ENCODE measurements around the gene RAB17.
A peak's percentile ranks its signal among the peaks of the same experiment; 100 is the strongest.
"Not testable (repeated sequence)": the region's sequence is repeated elsewhere in the genome, so short reads cannot be mapped to it uniquely, and the experiment has no call there.

The RAB17 gene

GRCh38 chr2:237624565-237624964 is 34.0 kb upstream of the RAB17 start:
- no peak for DNase-seq (ENCODE audit: low spot score)

DNA sequence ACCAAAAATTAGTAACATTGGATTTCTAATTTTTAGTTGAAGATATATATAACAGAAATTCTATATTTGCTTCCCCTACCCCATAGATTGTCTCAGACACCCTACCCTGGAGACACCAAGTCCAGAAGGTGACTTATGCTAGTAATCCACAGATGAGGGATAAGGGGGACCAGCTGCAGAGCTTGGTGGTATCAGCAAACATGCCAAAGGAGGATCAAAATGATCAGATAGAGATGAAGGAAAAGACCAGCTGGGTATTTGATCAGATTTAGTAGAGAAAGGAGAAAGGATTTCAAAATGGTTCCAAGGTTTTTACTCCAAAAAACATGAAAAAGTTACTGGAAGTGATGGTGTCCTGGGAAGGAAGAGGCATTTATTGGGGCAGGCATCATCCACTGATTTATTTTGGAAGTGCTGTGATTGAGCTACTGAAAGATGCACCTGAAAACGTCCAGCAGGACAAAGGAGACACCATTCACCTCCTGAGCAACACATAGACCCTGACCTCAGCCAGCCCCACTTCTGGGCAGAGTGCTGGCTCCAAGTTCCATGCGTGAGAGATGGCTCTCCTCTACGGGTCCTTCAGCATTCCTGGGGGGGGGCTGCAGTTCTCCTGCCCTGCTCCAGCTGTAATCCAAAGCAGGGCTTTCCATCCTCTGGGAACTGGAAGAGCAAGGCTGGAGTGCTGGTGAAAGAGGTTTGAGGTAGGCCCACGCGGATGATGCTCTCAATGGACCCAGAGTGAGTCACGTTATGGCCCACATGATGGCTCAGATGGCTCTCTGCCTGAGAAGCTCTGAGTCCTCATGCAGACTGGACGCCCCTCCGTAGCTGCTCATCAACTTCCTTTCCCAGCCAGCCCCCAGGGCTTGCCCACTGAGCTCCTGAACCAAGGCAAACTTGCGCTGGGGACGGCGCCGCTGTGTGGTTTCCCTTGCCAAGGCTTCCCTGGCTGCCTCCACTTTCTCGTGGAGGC is 33.2 kb upstream of the RAB17 start:
- DNase-seq (ENCODE audit: low spot score), result no peak

DNA sequence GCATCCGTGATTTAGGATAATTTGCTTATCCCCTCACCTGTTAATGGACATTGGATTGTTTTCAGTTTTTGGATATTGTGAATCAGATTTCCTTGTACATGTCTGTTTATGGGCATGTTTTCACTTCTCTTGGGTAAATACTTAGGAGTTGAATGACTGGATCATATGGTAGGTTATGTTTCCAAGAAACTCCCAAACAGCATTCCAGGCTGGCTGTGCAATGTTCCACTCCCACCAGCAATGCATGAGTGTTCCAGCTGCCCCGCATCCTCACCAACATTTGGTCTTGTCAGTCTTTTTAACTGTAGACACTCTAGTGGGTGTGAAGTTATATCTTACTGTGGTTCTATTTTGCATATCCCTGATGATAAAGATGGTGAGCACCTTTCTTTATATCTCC is 27.9 kb upstream of the RAB17 start:
- no peak for DNase-seq (ENCODE audit: low spot score)

GRCh38 chr2:237617587-237617982 is 27.1 kb upstream of the RAB17 start:
- no peak for DNase-seq (ENCODE audit: low spot score)

DNA sequence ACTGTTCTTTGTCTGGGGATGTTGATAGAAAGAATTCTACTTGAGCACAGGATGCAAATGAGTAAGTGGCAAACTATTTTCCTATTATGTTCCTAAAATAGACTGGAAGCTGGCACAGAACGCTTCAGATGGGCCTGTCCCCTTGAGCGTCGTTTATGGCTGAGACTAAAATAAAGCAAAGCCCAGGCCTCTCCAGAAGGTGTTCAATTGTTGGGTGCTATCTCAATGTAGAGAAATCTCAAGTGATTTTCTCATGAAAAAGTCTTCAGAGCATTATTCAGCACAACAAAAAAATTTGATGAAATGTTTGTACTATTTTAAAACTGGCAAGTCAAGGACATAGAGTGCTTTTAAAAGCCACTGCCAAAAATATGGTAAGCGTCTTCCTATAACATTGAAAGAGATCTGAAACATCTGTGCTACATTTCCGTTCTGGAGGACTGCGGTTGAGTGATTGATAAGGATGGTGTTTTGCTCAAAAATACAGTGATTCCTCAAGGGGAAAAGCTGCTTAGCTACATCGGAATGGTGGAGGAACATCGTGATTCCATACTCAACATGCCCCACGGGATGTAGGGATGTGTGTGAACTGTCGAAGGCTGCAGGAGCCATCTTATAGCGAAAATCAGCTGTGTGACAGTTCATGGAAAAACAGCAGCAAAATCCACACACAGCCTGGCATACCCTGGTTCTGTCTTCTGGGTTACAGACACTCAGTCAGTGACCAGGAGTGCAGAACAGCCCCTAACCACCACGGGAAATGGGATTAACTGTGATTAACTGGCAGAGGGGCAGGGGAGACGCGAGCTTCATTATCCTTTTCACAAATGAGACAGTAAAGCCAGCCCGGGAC is 26.4 kb upstream of the RAB17 start:
- no peak for DNase-seq (ENCODE audit: low spot score)

GRCh38 chr2:237616373-237616733 is 25.8 kb upstream of the RAB17 start:
- DNase-seq (ENCODE audit: low spot score), result no peak

DNA sequence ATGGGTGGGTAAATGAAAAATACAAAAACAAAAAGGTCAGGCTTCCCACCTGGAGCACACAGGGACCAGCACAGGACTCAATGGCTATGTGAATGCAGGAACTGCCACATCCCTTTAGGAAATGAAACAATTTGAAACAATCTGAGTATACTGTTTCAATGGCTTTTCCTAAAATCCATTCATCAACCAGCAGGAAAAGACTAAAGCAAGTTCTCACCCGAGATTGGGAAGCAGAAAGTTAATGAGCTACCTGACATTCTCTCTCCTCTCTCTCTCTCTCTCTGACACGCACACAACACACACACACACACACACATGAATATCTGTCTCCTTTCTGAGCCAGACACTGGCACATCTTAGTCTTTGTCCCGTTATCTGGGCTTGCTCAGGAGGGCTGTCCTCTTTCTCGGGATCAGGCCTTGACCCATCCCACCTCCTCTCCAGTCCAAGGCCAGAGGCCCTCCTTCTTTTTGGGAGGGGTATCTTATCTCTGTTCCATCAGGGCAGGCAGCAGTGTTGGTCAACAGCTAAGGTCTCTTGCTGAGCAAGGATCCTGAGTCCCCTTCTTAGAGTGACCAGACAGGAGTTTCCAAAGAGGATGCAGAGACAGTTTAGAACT is 25.2 kb upstream of the RAB17 start:
- no peak for DNase-seq (ENCODE audit: low spot score)

GRCh38 chr2:237614151-237614720 is 23.7 kb upstream of the RAB17 start:
- no peak for DNase-seq (ENCODE audit: low spot score)

GRCh38 chr2:237613679-237614078 is 23.1 kb upstream of the RAB17 start:
- no peak for DNase-seq (ENCODE audit: low spot score)

DNA sequence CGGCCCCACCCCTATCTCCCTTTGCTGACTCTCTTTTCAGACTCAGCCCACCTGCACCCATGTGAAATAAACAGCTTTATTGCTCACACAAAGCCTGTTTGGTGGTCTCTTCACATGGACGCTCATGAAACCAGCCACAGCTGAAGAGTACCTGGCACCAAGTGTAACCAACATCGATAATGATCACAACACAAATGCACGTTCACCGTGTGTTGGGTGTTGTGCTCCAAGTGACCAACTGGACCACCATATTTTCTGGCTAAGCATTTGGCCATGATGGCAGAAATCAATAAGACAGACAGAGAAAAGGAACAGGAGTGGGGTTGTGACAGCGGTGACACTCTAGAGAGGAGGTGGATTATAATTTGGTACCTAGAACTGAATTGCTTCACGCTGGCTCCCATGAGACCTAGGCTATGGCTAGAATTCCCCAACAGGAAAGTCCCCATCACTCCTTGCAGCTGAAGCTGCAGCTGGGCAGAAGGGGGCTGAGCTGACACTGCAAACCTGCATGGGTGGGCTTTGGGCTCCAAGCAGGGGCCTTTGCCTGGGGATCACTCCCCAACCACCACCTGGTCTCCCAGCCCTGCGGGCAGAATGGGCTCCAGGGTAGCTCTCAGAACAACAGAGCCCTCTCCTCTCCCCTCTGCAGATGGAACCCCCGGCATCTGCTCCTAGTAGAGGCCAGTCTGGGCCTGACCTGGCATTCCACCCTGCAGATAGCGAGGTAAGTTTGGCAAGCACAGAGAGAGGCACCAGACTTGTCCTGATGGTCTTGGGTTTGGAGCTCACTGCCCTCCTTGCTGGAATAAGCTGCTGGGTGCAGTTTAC is 22.2 kb upstream of the RAB17 start:
- DNase-seq (ENCODE audit: low spot score), result no peak

DNA sequence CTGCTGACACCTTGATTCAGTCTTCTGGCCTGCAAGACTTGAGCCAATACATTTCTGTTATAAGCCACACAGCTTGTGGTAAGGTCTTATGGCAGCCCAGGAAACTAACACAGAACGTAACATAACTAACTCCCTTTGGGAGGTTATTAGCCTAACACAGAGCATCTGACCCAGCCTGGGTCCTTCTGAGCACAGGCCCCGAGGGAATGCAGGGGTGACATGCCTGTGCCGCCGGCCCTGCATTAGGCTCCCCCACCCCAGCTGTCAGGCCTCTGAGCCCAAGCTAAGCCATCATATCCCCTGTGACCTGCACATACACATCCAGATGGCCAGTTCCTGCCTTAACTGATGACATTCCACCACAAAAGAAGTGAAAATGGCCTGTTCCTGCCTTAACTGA is 16.0 kb upstream of the RAB17 start:
- not testable (repeated sequence) for DNase-seq (ENCODE audit: low spot score)

- no peak for DNase-seq (ENCODE audit: low spot score)
These were observed 14.4 kb upstream of the RAB17 start for GRCh38 chr2:237604960-237605359.

- DNase-seq (ENCODE audit: low spot score), result no peak
These were observed 13.9 kb upstream of the RAB17 start for GRCh38 chr2:237604391-237604790.

GRCh38 chr2:237603718-237604362 is 13.3 kb upstream of the RAB17 start:
- DNase-seq (ENCODE audit: low spot score), result peak; percentile 44

DNA sequence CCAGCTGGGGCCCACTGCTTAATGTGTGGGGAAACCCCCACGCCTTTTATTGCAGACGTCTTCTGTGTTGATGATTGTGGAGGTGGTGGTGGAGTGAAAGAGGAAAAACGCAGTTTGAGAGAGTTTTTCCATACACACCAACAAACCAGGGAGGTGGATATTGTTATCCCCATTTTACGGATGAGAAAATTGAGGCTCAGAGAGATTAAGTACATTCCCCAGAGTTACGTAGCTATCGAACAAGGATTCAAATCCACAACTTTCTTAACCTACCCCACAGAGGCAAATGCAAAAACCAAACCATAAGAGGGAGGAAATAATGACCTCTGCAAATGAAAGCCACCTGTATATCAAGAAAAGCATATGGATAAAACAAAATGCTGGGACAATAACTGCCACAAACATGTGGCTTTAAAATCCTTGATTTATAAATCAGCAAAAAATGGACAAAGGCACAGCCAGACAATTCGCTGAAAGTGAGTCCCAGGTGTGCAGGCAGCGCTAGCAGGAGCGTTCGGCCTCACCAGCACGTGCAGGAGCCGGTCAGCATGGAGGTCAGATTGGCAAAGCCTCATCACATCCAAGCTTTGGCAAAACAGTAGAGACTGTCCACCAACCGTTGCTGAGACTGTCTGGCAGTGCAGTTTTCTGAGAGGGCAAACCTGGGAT is 12.6 kb upstream of the RAB17 start:
- no peak for DNase-seq (ENCODE audit: low spot score)

GRCh38 chr2:237602409-237602808 is 11.9 kb upstream of the RAB17 start:
- no peak for DNase-seq (ENCODE audit: low spot score)

DNA sequence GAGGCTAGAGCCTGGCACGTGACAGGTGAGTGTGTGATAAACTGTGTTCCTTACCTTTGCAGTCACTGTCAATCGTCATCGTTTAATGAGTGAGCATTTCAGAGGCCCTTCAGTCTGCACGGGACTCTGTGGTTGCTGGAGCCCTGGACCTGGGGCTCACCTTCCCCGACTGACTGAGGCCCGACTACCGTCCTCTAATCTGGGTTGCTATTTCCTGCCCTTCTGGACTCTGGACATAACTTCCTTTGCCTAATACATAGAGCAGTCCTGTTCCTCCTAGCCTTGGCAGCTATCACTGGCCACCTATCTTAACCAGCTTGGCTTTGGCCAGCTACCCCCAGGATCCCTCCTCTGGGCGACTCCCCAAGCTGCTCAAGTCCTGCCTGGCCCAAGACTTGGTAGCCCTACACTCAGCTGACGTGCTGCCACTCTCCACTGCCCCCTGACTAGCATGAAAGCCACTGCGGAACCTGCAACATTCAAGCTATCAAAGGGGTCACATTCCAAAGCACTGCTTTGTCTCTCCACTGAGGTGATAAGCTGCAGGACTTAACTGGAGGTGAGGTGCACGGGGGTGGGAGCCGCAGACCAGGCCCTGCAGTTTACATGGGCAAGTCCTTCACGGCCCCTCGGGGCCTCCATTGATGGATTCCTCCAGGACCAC is 11.1 kb upstream of the RAB17 start:
- DNase-seq (ENCODE audit: low spot score), result peak; percentile 57

DNA sequence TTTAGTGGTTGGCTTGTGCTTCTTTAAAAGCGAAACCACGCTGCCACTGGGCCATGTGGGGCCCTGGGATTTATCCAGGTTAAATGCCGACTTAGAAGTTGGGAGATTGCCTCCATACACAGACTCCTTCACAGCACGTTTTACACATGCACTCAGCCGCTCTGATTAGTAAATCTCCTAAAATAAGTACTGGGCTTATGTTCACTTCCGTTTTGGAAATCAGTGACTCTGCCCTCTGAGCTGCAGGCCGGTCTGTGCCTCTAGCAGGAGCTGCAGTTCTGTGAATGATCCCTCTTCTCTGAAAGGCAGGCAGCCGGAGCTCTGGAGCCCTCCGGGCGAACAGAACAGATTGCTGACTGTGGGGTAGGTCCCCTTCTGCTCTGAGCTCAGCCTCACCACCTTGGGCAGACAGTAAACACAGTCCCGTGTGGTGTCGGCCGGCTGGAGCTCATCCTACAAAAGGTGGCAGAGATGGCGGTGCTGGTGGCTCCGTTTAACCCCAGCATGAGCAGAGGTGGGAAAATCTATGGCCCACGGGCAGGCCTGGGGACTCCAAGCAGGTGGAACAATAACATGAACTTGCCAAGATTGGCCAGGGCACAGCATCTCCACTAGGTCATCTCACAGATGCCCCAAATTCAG is 9.8 kb upstream of the RAB17 start:
- DNase-seq (ENCODE audit: low spot score), result no peak

DNA sequence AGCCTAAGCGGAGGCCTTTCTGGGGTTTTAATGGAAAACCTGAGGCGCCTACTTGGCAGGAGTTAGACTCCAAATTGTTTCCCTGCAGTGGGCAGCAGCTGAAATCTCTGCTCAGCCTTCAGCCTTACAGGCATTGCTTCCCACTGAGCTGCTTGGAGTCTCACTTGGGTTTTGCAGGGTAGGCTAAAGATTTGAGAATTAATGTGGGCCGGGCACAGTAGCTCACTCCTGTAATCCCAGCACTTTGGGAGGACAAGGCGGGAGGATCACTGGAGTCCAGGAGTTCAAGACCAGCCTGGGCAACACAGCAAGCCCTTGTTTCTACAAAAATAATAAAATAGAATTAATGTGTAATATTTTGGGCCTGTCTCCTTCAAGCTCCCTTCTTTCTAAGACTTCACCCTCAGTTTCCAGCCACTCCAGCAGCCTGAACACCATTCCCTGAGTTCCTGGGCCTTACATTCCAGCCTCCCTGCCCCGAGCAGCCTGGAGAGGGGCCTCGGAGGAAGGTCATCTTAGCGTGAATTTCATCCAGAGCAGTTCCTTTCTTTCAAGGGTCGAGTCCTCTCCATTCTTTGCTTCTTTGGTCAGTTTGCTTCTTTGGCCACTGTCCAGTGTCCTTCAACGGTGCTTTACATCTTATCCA is 9.1 kb upstream of the RAB17 start:
- DNase-seq (ENCODE audit: low spot score), result no peak
